Stimulated activated naive CD8-positive, alpha-beta T cell treated with anti-CD3 and anti-CD28 coated beads, Interleukin-15, Interleukin-2, amounts not matched to agents 100 ng/mL and 50 ng/mL, for 24 hours (primary cell): Measurements from ENCODE around the gene DEPDC1B.
A peak's percentile ranks its signal among the peaks of the same experiment; 100 is the strongest.
"Not testable (repeated sequence)": the region's sequence is repeated elsewhere in the genome, so short reads cannot be mapped to it uniquely, and the experiment has no call there.

Experiments
- H3K27ac Mint-ChIP-seq: one replicate; pipeline ENCODE4 v1.8.0; 2021; ENCODE audit warnings: mild to moderate bottlenecking, mixed read lengths
- H3K27me3 Mint-ChIP-seq: one replicate; pipeline ENCODE4 v1.8.0; 2021; ENCODE audit warnings: mixed read lengths
- H3K36me3 Mint-ChIP-seq: one replicate; pipeline ENCODE4 v1.8.0; 2021; ENCODE audit warnings: low read depth, mixed read lengths
- H3K4me1 Mint-ChIP-seq: one replicate; pipeline ENCODE4 v1.8.0; 2021; ENCODE audit warnings: low read depth, mixed read lengths
- H3K4me3 Mint-ChIP-seq: one replicate; pipeline ENCODE4 v1.8.0; 2021; ENCODE audit warnings: mild to moderate bottlenecking, mixed read lengths
- H3K9me3 Mint-ChIP-seq: one replicate; pipeline ENCODE4 v1.8.0; 2021; ENCODE audit warnings: mixed read lengths

The DEPDC1B gene

GRCh38 chr5:60699609-60700415 lies at the start of gene DEPDC1B:
DEPDC1B (minus strand) TSS chr5:60700166; CDS start chr5:60700093, 73 bp downstream.
- H3K4me1 Mint-ChIP-seq, result peaks cover 29% of the 10 kb centered on the region
- peaks cover 19% of the 10 kb centered on the region for H3K27me3 Mint-ChIP-seq
- H3K36me3 Mint-ChIP-seq, result peaks cover 4% of the 10 kb centered on the region
- peak within 1 kb of the TSS; percentile 83 for H3K27ac Mint-ChIP-seq
- no peaks in the 10 kb centered on the region for H3K9me3 Mint-ChIP-seq
- peak within 1 kb of the TSS; percentile 88 for H3K4me3 Mint-ChIP-seq

DNA sequence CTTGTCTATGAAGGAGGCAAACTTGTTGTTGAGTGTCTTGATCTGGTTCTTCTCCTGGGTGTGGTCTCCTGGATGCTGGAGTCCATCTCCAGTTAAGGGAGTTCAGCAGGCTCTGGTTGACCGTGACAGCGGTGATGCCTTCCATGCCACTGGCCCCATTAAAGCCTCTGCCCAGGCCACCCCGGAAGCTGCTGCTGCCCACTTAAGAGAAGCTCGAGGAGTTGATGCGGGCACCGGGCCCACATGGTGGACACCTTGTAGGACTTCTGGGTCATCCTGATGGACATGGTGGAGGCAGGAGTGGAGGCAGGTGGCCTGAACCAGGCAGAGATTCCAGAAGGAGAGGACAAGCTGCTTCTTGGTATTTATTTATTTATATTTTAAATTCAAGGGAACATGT lies 44.7 kb upstream of the DEPDC1B start:
- Mint-ChIP-seq H3K9me3 (peaks cover 9% of the 10 kb centered on the region), H3K36me3 (no peaks in the 10 kb centered on the region), H3K27ac (no peak overlapping the region), H3K4me3 (no peak overlapping the region), H3K4me1 (no peaks in the 10 kb centered on the region), H3K27me3 (no peaks in the 10 kb centered on the region)

DNA sequence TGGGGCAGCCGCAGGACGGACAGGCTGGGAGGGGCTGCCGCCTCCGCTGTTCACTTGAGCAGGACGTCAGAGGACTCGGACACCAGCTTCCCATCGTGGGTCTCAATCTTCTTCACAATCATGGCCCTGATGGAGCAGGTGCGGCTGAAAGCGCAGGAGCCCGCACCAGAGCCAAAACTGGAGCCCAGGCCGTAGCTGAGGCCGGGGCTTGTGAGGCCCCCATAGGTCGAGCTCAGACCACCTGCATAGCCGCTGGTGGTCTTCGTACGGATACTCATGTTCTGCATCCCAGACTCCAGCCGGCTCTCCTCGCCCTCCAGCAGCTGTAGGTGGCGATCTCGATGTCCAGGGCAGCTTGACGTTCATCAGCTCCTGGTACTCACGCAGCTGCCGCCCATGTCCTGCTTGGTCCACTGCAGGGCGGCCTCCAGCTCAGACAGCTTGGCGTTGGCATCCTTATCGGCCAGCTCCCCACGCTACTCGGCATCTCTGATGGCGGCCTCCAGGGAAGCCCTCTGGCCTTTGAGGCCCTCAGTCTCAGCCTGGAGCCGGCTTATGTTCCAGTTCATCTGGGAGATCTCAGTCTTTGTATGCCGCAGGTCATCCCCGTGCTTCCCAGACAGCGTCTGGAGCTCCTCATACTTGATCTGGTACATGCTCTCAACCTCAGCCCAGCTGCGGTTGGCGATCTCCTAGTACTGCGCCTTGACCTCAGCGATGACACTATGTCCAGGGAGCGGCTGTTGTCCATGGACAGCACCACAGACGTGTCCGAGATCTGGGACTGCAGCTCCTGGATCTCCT lies 43.7 kb upstream of the DEPDC1B start:
- Mint-ChIP-seq H3K9me3 (peaks cover 14% of the 10 kb centered on the region), H3K4me3 (no peak overlapping the region), H3K27ac (no peak overlapping the region), H3K4me1 (no peaks in the 10 kb centered on the region), H3K36me3 (no peaks in the 10 kb centered on the region), H3K27me3 (no peaks in the 10 kb centered on the region)

DNA sequence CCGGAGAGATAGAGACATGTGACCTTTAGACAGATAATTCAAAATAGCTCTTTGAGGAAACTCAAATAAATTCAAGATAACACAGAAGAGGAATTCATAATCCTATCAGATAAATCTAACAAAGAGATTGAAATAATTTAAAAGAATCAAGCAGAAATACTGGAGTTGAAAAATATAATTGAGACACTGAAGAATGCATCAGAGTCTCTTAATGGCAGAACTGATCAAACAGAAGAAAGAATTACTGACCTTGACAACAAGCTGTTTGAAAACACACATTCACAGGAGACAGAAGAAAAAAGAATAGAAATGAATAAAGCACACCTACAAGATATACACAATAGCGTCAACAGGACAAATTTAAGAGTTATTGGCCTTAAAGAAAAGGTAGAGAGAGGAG lies 40.4 kb upstream of the DEPDC1B start:
- Mint-ChIP-seq H3K9me3 (peaks cover 14% of the 10 kb centered on the region), H3K36me3 (no peaks in the 10 kb centered on the region), H3K27ac (no peak overlapping the region), H3K4me3 (no peak overlapping the region), H3K4me1 (no peaks in the 10 kb centered on the region), H3K27me3 (no peaks in the 10 kb centered on the region)

- Mint-ChIP-seq H3K36me3 (no peaks in the 10 kb centered on the region), H3K4me3 (no peak overlapping the region), H3K27ac (no peak overlapping the region), H3K9me3 (peaks cover 14% of the 10 kb centered on the region), H3K27me3 (no peaks in the 10 kb centered on the region), H3K4me1 (no peaks in the 10 kb centered on the region)
Measured at GRCh38 chr5:60738933-60739332, 39.0 kb upstream of the DEPDC1B start.

GRCh38 chr5:60738461-60738860 lies 38.5 kb upstream of the DEPDC1B start:
- no peaks in the 10 kb centered on the region for H3K27me3 Mint-ChIP-seq
- no peak overlapping the region for H3K4me3 Mint-ChIP-seq
- H3K4me1 Mint-ChIP-seq, result no peaks in the 10 kb centered on the region
- no peaks in the 10 kb centered on the region for H3K36me3 Mint-ChIP-seq
- H3K9me3 Mint-ChIP-seq, result peaks cover 14% of the 10 kb centered on the region
- no peak overlapping the region for H3K27ac Mint-ChIP-seq

- not testable (repeated sequence) for H3K27ac Mint-ChIP-seq, H3K27me3 Mint-ChIP-seq, H3K9me3 Mint-ChIP-seq
Measured at GRCh38 chr5:60730858-60731257, 30.9 kb upstream of the DEPDC1B start.

DNA sequence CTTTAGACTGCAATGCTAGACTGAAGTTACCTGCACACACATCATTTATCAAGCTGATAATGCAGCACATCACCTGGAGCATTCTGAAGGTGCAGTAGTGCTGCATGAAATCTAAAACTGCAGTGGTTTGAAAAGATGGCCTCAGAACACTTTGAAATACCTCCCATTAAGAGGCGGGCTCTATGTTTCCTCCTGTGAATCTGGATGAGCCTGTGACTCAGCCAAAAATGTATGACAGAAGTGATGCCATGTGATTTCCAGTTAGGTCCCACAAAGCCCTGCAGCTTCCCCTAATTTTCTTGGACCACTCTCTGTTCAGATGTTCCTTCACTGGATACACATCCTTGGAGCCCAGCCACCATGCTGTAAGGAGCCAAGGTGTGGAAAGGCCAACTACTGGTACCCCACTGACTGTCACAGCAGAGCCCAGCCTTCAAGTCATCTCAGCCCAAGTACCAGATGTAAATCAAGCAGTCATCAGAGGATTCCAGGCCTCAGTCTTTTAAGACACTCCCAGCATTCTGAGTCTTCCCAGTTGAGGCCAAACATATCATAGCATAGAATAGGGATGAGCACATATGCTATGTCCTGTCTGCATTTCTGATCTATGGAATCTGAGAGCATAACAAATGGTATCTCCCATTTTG lies 27.2 kb upstream of the DEPDC1B start:
- H3K27me3 Mint-ChIP-seq, result peaks cover 6% of the 10 kb centered on the region
- H3K4me1 Mint-ChIP-seq, result no peaks in the 10 kb centered on the region
- no peaks in the 10 kb centered on the region for H3K36me3 Mint-ChIP-seq
- peak overlapping the region; percentile 38 for H3K27ac Mint-ChIP-seq
- no peaks in the 10 kb centered on the region for H3K9me3 Mint-ChIP-seq
- no peak overlapping the region for H3K4me3 Mint-ChIP-seq

More at GRCh38 chr5:60730858-60731257, 30.9 kb upstream of the DEPDC1B start:
- not testable (repeated sequence) for H3K36me3 Mint-ChIP-seq, H3K4me3 Mint-ChIP-seq, H3K4me1 Mint-ChIP-seq

GRCh38 chr5:60724126-60724525 lies 24.2 kb upstream of the DEPDC1B start:
- no peak overlapping the region for H3K27ac Mint-ChIP-seq
- no peaks in the 10 kb centered on the region for H3K36me3 Mint-ChIP-seq
- H3K4me3 Mint-ChIP-seq, result no peak overlapping the region
- H3K4me1 Mint-ChIP-seq, result no peaks in the 10 kb centered on the region
- no peaks in the 10 kb centered on the region for H3K9me3 Mint-ChIP-seq
- H3K27me3 Mint-ChIP-seq, result peaks cover 17% of the 10 kb centered on the region

- Mint-ChIP-seq H3K27ac (no peak overlapping the region), H3K27me3 (peaks cover 23% of the 10 kb centered on the region), H3K36me3 (no peaks in the 10 kb centered on the region), H3K4me3 (no peak overlapping the region), H3K4me1 (no peaks in the 10 kb centered on the region), H3K9me3 (peaks cover 3% of the 10 kb centered on the region)
Measured at GRCh38 chr5:60722416-60722815, 22.4 kb upstream of the DEPDC1B start.

DNA sequence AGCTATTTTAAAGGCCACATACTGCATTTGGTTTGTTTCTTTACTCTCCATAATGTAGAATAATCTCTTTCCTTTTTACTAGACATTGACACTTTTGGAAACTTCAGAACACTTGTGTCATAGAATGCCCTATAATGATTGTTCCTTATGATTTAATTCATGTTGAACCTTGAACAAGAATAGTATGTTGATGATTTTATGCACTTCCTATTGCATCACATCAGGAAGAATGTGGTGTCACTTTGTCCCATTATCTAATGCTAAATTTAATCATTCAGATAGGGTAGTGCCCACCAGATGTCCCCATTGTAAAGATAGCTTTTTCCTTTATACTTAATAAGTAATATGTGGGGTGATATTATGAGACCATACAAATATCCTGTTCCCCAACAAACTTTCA lies 19.4 kb upstream of the DEPDC1B start:
- no peaks in the 10 kb centered on the region for H3K4me1 Mint-ChIP-seq
- H3K27ac Mint-ChIP-seq, result no peak overlapping the region
- H3K27me3 Mint-ChIP-seq, result peaks cover 38% of the 10 kb centered on the region
- H3K9me3 Mint-ChIP-seq, result peaks cover 12% of the 10 kb centered on the region
- no peaks in the 10 kb centered on the region for H3K36me3 Mint-ChIP-seq
- H3K4me3 Mint-ChIP-seq, result no peak overlapping the region

DNA sequence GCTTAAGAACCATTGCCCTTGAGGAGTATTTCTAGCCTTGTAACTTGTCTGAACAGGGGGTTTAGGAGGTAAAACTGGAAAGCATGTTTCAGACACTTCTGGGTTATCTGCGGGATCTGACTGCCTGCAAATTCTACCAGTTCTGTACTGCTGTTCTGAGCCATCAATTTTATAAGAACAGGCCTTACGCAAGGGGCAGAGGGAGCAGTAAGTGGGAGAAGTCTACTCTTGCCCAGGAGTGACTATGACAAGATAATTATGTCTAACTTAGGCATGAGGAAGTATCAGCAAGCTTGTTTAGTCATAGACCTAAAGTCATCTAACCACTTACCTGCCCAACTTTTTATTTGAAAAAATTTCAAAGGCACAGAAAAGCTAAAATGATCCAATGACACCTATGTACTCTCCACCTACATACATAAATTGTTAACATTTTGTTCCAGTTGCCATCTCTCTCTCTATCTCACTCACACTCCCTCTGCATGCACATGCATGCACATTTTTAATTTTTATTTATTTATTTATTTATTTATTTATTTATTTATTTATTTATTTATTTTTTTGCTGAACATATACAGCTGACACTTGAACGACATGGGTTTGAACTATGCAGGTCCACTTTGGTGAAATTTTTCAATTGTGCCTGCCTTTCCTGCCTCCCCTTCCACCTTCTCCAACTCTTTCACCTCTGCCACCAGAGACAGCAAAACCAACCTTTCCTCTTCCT lies 18.4 kb upstream of the DEPDC1B start:
- no peaks in the 10 kb centered on the region for H3K4me1 Mint-ChIP-seq
- H3K27me3 Mint-ChIP-seq, result peaks cover 40% of the 10 kb centered on the region
- no peak overlapping the region for H3K4me3 Mint-ChIP-seq
- H3K27ac Mint-ChIP-seq, result no peak overlapping the region
- no peaks in the 10 kb centered on the region for H3K36me3 Mint-ChIP-seq
- H3K9me3 Mint-ChIP-seq, result peaks cover 14% of the 10 kb centered on the region

DNA sequence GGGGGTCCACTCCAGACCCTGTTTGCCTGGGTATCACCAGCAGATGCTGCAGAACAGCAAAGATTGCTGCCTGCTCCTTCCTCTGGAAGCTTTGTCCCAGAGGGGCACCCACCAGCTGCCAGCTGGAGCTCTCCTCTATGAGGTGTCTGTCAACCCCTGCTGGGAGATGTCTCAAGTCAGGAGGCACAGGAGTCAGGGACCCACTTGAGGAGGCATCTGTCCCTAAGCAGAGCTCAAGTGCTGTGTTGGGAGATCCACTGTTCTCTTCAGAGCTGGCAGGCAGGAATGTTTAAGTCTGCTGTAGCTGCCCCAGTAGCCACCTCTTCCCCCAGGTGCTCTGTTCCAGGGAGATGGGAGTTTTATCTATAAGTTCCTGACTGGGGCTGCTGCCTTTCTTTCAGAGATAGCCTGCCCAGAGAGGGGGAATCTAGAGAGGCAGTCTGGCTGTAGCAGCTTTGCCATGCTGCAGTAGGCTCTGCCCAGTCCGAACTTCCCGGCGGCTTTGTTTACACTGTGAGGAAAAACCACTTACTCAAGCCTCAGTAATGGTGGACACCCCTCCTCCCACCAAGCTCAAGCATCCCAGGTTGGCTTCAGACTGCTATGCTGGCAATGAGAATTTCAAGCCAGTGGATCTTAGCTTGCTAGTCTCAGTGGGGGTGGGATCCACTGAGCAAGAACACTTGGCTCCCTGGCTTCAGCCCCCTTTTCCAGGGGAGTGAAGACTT lies 15.4 kb upstream of the DEPDC1B start:
- H3K4me1 Mint-ChIP-seq, H3K4me3 Mint-ChIP-seq, H3K36me3 Mint-ChIP-seq, H3K27ac Mint-ChIP-seq: not testable (repeated sequence)
- H3K9me3 Mint-ChIP-seq, result peaks cover 18% of the 10 kb centered on the region
- peaks cover 44% of the 10 kb centered on the region for H3K27me3 Mint-ChIP-seq

DNA sequence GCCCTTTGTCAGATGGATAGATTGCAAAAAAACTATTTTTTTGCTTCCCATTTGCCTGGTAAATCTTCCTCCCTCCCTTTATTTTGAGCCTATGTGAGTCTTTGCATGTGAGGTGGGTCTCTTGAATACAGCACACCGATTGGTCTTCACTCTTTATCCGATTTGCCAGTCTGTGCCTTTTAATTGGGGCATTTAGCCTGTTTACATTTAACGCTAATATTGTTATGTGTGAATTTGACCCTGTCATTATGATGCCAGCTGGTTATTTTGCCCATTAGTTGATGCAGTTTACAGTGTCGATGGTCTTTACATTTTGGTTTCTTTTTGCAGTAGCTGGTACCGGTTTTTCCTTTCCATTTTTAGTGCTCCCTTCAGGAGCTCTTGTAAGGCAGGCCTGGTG lies 13.0 kb upstream of the DEPDC1B start:
- no peak overlapping the region for H3K4me3 Mint-ChIP-seq
- peaks cover 34% of the 10 kb centered on the region for H3K27me3 Mint-ChIP-seq
- H3K4me1 Mint-ChIP-seq, result no peaks in the 10 kb centered on the region
- no peaks in the 10 kb centered on the region for H3K36me3 Mint-ChIP-seq
- no peak overlapping the region for H3K27ac Mint-ChIP-seq
- peaks cover 18% of the 10 kb centered on the region for H3K9me3 Mint-ChIP-seq
